HG03025 (cell line): Measurements from ENCODE around the gene CTXND1.
"Not testable (repeated sequence)": the region's sequence is repeated elsewhere in the genome, so short reads cannot be mapped to it uniquely, and the experiment has no call there.

Experiments used
- ATAC-seq: cut with Tn5 transposase; IDR thresholded peaks from one replicate; pipeline ENCODE4 v1.9.1; 2021; ENCODE audit warnings: mild to moderate bottlenecking, moderate library complexity; ENCODE audit not compliant: unreplicated experiment, low FRiP score

Gene CTXND1

DNA sequence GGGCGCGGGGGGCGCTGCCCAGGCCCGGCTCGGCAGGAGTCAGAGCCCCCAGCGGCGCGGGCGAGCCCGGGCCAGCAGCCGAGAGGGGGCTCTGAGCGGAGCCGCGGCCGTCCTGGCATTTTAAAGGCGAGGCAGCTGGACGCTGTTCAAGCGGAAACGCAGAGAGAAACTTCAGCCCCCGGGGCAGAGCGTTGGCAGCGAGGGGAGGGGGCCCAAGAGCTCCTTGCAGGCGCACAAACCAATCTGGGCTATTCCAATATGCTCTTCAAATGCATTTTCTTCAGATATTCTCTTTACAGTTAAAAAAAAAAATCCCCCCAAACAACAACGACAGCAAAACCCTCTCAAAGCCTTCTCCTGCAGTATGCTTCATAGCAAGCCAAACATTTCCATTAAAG, at the start of gene CTXND1:
TSS of gene CTXND1 (minus strand) at position 93 of the 398 bp plus-strand sequence. CDS start 50,264 bp downstream, outside the sequence.
- ATAC-seq = no peak

- ATAC-seq = no peak
Observed at GRCh38 chr15:80301472-80301871, 49.5 kb upstream of the CTXND1 start.

DNA sequence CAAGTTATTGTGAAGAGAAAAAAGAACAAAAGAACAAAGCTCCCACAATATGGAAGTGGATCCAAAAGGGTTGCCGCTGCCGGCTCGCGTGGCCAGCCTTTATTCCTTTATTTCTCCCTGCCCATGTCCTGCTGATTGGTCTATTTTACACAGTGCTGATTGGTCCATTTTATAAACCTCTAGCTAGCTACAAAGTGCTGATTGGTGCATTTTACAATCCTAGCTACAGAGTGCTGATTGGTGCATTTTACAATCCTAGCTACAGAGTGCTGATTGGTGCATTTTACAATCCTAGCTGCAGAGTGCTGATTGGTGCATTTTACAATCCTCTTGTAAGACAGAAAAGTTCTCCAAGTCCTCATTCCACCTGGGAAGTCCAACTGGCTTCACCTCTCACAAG, 43.8 kb upstream of the CTXND1 start:
- ATAC-seq = not testable (repeated sequence)

DNA sequence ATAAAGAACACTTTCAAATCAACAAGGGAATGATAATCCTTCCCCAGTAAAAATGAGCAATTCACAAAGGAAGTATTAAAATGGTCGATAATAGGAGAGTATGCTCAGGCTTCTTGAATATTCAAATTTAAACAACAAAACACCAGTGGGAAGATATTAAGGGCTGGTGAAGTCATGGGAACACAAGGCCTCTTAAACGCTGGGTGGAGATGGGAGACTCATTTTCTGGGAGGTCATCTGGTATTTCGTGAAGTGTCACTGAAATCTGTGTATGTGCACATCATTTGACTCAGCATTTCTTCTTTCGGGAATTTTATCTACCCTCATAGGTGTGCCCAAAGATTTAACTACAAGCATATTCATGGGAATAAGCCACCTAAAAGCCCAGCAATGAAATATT, 40.1 kb upstream of the CTXND1 start:
- no peak for ATAC-seq

- not testable (repeated sequence) for ATAC-seq
Observed at GRCh38 chr15:80290891-80291290, 38.9 kb upstream of the CTXND1 start.

- no peak for ATAC-seq
Observed at GRCh38 chr15:80289528-80290495, 37.8 kb upstream of the CTXND1 start.

- no peak for ATAC-seq
Observed at GRCh38 chr15:80288131-80288530, 36.1 kb upstream of the CTXND1 start.

- no peak for ATAC-seq
Observed at GRCh38 chr15:80286055-80286454, 34.0 kb upstream of the CTXND1 start.

- no peak for ATAC-seq
Observed at GRCh38 chr15:80285379-80285778, 33.4 kb upstream of the CTXND1 start.

- no peak for ATAC-seq
Observed at GRCh38 chr15:80283531-80283930, 31.5 kb upstream of the CTXND1 start.

DNA sequence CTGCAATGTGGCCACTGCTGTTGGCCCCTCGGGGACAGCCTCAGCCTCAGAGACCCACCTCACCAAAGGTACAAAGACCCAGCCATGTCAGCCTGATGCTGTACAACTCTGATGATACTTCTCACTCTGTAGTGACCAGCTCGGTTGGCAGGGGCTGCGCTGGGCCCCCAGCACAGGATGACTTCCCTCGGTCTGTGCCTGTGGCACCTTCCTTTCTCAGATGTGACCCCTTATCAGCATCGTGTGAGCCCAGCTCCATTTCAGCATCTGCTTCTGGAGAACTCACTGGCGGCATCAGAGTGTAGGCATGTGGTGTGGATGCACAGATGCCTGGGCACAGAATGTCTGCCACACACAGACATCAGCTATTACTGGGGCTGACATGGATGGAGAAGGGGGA, 25.1 kb upstream of the CTXND1 start:
- no peak for ATAC-seq

DNA sequence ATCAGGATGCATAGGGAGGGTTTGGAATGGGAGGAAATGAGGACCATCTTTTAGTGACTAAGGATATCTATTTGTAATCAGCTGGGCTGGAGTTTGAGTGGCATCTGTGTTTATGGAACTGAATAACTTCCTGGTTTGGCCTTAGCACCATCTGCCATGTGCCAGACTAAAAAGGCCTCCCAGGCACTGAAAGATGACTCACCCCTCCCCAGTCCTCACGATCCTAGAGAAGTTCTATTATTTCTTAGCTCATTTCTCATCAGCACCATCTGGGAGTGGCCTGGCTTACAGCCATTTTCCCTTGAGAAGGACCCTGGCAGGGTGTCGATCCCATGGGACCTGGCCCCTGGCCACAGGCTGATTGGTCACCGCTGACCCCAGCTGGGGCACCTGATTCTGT, 23.9 kb upstream of the CTXND1 start:
- ATAC-seq = no peak

- ATAC-seq = no peak
Observed at GRCh38 chr15:80274996-80275395, 23.0 kb upstream of the CTXND1 start.

GRCh38 chr15:80274554-80274953, 22.5 kb upstream of the CTXND1 start:
- no peak for ATAC-seq

GRCh38 chr15:80272987-80273386, 21.0 kb upstream of the CTXND1 start:
- ATAC-seq = no peak

DNA sequence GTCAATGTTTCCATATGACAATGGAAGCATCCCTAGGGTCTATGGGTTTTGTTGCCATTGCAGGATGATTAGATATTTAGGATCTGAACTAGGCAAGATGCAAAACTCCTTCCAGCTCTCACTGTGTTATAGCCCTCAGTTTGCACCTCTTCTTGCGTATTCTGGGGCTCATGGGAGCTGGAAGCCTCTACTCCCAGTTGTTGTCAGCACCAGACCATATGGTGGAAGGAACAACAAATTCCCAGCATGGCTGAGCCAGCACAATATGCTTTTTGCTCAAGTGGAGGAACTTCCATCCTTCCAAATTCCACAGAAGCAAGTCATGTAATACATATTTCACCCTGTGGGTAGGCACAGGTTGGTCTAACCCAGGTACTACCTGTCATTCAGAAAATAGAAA, 18.5 kb upstream of the CTXND1 start:
- no peak for ATAC-seq

- ATAC-seq = no peak
Observed at GRCh38 chr15:80268101-80268500, 16.1 kb upstream of the CTXND1 start.

- no peak for ATAC-seq
Observed at GRCh38 chr15:80267658-80268057, 15.6 kb upstream of the CTXND1 start.

DNA sequence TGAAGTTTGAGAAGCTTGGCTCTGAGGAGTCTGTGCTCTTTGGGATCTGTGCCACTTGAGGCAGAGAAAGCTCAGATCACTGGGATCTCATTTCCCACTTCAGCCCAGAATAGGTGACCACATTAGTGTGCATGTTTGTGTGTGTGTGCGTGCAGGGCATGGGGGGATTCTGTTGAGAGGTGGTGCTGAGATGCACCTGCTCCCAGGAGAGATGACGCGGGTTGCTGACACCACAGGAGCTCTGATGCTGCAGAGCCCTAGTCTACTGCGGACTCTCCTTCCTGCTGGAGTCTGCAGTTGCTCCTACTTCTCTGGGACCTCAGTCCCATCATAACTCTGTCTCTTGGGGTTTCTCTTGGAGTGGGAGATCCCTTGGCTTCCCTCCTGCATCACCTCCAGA, 14.7 kb upstream of the CTXND1 start:
- ATAC-seq = no peak

DNA sequence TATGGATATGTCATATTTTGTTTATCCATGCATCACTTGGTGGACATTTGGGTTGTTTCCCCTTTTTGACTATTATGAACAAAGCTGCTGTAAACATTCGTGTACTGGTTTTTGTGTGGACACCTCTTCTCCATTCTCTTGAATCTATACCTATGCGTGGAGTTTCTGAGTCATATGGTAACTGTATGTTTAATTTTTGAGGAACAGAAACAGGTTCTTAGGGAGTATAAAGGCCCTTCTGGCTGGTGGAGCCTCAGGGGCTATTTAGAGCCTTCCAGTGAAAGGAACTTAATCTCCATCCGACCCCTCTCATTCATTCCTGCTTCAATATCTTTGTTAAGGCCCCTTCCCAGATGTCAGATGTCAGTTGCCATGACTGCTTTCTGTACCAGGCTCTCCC, 14.1 kb upstream of the CTXND1 start:
- ATAC-seq = no peak

DNA sequence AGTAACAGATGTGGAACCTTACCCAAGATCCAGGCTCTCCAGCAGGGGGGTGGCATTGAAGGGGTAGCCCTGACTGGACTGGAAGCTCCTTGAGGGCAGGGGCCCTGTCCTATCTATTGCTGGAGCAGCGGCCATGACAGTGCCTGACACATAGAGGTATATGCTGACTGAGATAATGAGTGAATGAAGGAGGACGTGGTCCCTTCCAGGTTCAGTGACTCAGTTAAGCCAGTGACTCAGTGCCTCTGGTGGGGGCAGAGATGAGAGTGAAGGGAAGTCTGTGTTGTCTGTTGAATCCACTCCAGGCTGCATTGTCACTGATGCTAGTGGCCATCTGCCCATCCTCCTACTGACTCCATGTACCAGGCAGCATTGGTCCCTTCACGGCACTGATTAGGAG, 13.0 kb upstream of the CTXND1 start:
- ATAC-seq = no peak

DNA sequence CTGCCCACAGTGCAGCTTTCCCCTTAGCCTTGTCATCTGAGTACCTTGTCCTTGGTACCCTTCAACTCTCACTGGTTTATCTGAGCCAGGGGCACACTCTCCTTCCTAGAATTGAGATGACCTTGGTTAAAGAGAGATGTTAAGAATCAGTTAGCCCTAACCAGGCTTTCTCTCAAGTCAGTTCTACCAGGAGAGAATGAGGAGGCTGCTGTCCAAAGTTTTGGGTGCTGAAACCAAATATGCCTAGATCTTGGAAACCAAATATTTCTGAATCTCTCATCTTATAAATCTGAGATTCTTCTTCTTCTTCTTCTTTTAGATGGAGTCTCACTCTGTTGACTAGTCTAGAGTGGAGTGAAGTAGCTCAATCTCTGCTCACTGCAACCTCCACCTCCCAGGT, 12.0 kb upstream of the CTXND1 start:
- no peak for ATAC-seq
